HTERT RPE-1 (cell line): ENCODE measurements around the gene BTNL8.

Experiments
- in situ Hi-C: fragments of 300-500 bp; cut with MboI; formaldehyde crosslinking; loops from 4 replicates; pipeline ENCODE4 v1.14.3; 2020; ENCODE audit warnings: low sequenced_read_pairs

The BTNL8 gene

GRCh38 chr5:180898621-180899246, at the start of gene BTNL8:
BTNL8 (plus strand) TSS chr5:180899159; CDS start chr5:180899311, 152 bp downstream.
- in situ Hi-C loops, result no loop called here

- in situ Hi-C loops, result no loop called here
Observed at GRCh38 chr5:180849827-180850226, 49.1 kb upstream of the BTNL8 start.

GRCh38 chr5:180850434-180851078, 48.4 kb upstream of the BTNL8 start:
- in situ Hi-C loops, result no loop called here

DNA sequence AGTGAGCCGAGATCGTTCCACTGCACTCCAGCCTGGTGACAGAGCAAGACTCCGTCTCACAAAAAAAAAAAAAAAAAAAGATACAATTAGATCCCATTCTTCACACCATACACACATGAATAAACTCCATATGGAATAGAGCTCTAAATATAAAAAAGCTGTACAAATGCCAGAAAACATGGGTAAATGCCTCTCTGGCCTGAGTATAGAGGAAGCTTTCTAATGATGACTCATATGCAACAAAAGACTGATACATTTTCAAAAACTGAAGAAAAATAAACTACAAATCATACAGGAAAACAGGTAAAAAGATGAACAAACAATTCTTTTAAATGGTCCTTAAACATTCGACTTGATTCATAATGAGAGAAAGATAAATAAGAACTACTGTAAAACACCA, 46.5 kb upstream of the BTNL8 start:
- in situ Hi-C loops, result no loop called here

DNA sequence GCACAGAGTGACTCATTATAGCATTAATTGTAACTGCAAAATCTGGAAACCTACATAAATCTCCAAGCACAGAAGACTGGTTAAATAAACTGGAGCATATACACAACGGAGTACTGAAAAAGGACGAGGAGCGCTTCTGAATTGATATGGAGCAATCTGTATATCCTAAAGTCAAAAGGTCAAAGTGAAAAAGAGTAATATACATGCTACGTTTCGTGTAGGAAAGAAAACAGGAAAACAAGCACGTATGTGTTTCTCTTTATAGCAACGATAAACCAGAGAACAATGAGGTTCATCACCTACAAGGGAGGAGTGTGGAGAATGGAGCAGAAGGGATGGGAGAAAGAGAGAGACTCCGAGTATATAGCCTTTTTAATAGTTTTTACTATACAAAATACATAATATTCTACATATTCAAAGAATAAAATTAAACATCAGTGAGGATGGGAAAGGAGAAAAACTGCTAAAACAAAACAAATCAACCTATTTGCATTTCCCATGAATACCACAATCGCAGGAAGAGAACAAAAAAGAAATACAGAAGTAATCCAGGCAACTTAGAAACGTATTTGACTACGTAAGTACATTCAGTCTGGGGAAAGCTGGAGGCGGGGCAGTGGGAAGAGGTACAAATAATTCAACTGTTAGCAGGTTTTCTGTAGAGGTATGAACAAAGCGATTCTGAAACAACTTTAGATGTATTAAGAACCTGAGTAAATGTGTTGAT, 45.7 kb upstream of the BTNL8 start:
- in situ Hi-C loops, result no loop called here

- in situ Hi-C loops, result no loop called here
Observed at GRCh38 chr5:180853848-180854176, 45.1 kb upstream of the BTNL8 start.

DNA sequence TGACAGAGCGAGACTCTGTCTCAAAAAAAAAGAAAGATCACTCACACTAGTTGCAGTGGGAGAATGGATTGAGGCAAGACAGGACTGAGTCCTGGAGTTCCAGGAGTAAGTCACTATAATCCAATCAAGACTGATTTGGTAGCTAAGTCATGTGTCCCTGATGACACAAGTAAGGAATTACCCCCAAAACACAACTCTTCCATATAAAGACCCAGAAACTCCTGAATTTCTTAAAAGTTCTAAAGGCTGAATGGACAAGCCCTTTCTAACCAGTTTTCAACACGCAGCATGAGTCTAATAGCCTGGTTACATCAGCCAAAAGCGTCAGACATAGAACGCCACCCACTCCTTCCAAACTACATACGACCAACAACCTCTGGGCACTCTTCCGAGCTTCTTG, 40.4 kb upstream of the BTNL8 start:
- in situ Hi-C loops, result no loop called here

GRCh38 chr5:180860273-180860886, 38.6 kb upstream of the BTNL8 start:
- in situ Hi-C loops, result no loop called here

- in situ Hi-C loops, result no loop called here
Observed at GRCh38 chr5:180860887-180861822, 37.8 kb upstream of the BTNL8 start, which contains the start of gene ZFP62. ZFP62 (minus strand) TSS chr5:180861276; CDS start chr5:180861219, 57 bp downstream.

- in situ Hi-C loops, result no loop called here
Observed at GRCh38 chr5:180862645-180863044, 36.3 kb upstream of the BTNL8 start.

- in situ Hi-C loops, result no loop called here
Observed at GRCh38 chr5:180865981-180866695, 32.8 kb upstream of the BTNL8 start.

DNA sequence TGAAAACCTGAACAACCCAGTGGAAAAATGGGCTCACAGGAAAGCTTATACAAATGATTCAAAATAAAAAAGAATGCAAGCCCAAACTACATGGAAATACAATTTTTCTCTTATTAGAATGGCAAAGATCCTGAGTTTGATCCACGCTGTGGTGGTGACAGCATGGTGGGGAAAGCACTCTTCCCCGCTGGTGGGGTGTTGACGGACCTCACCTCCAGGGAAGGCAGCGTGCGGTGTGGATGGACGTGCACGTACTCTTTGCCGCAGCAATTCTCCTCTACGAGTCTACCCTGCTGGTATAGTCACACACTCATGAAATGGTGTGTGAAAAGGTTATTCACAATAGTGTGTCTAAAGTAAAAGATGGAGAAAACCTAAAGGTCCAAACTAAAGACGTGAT, 32.0 kb upstream of the BTNL8 start:
- in situ Hi-C loops, result no loop called here

- in situ Hi-C loops, result no loop called here
Observed at GRCh38 chr5:180868960-180869359, 30.0 kb upstream of the BTNL8 start.

- in situ Hi-C loops, result no loop called here
Observed at GRCh38 chr5:180869587-180869986, 29.4 kb upstream of the BTNL8 start.

DNA sequence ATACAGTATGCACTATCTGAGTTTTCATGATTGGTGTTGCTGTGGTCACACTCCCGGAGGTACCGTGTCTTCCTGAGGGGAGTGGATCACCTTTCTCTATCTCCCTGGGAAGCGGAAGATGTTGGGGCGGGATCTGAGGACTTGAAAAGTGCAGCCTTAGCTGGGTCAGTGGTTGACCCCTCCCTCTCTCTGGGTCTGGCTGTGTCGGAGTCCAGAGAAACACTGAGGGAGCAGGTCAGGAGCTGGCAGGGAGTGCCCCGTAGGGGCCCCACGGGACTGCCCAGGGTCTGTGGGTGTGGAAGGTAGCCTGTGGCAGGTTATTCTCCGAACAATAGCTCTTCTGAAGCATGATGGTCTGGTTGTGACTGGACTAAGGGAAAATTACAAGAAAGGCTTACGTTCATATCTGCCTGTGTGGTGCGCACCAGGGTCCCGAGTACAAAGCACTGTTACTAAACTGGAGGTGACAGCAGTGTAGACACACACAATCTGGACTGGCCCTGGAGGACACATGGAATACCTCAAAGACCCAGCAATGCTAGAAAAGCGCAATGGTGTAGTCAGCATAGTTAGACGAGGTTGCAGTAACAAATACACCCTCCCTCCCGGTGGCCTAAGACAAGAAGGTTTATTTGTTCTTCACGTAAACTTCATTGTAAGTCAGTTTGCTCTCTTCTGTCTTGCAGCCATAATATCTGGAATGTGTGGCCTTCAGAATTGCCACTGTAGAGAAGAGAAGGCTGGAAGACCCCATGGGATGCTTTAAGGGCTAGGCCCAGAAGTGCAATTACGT, 28.5 kb upstream of the BTNL8 start:
- in situ Hi-C loops, result no loop called here

DNA sequence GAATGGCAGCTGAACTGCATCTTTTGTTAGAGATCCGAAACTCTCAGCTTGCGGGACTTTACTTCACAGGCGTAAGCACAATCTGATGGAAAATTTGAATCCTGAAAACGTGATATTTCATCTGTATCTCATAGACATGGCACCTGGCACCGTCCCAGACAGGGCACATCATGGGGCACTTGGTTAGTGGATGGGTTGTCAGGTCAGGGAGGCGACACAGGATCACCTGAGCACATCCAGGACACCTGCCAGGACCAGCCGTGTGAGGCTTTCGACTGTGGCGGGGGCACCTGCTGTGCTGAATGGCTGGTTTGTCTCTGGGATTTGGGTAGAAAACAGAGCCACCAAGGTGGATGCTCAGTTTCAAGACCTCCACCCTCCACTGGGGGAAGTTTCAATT, 26.5 kb upstream of the BTNL8 start:
- in situ Hi-C loops, result no loop called here

- in situ Hi-C loops, result no loop called here
Observed at GRCh38 chr5:180873615-180874520, 25.1 kb upstream of the BTNL8 start.
